ENCODE data around the gene CLHC1.
"Not testable (repeated sequence)": the region's sequence is repeated elsewhere in the genome, so short reads cannot be mapped to it uniquely, and the experiment has no call there.

DNA sequence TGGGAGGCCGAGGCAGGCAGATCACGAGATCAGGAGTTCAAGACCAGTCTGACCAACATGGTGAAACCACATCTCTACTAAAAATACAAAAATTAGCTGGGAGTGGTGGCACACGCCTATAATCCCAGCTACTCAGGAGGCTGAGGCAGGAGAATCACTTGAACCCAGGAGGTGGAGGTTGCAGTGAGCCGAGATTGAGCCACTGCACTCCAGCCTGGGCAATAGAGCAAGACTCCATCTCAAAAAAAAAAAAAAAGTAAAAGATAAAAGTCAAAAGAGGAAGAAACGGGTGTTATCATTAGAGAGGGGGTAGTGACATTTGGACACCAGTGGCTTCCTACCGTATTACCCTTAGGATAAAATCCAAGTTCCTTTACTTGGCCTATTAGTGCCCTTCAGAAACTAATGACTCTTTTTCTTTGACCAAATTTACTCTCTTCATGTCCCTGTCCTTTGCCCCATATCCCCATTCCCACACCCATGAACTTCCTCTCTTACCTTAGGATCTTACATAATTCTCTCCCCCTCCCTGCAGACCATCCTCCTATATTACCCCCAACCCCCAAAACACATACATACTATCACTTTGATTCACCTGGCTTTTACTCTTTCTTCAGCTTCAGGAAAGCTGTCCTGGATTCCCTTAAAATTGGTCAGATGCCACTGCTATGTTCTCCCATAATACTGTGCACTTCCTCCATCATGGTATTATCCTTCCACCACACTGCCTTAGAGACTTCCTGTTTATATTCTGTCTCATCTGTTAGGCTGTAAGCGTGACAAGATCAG, 4.5 kb downstream of the CLHC1 start:
- not testable (repeated sequence) for TF ChIP-seq CTCF, POLR2A (IDR thresholded peaks at IDR 0.05)

All from stomach (tissue), 4 donors.